ENCODE data around the gene GAD2.

Gene GAD2

DNA sequence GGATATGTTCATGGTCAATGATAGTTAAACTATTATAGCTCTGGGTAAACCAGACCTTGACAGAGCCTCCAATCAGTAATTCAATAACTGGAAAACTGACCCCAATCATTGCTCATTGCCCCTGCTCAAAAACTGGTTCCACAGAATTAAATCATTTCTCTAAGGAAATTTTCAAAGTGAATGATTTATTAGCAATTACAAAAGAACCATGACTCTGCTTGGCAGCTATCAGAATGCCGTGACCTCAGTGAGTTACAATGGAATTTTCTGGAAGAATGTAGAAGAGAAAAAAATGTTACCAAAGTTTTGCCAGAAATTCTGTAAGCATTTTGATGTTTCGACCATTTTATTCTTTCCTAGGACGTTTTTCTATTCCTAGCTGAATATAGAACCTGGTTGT lies 114.8 kb downstream of the GAD2 start:
- Histone ChIP-seq H3K14ac (ENCODE audit: low read length) (no peak overlapping the region), H3K36me3 (replicated peaks in 1 of 2; ENCODE audit: control insufficient read depth in 2 of 2, insufficient read depth in 2 of 2, low read length in 2 of 2) (no peaks in the 10 kb centered on the region), H2BK120ac (ENCODE audit: low read depth, low read length) (no peak overlapping the region), H3K4me2 (ENCODE audit: insufficient read depth, low read length, poor library complexity, severe bottlenecking) (no peak overlapping the region), H2BK12ac (ENCODE audit: low read length) (no peak overlapping the region), H3K27ac (replicated peaks; ENCODE audit: low read length) (no peak overlapping the region), H2AFZ (ENCODE audit: low read length) (no peak overlapping the region), H2BK5ac (ENCODE audit: low read length) (no peak overlapping the region), H2BK15ac (ENCODE audit: low read length) (no peak overlapping the region), H2AK5ac (ENCODE audit: low read depth, low read length) (no peak overlapping the region), H4K91ac (ENCODE audit: low read depth, low read length, poor library complexity) (no peak overlapping the region), H3K9me3 (replicated peaks in 1 of 2; ENCODE audit: control insufficient read depth in 2 of 2, insufficient read depth in 1 of 2, low read depth in 1 of 2, low read length in 2 of 2) (no peaks in the 10 kb centered on the region), H3K18ac (ENCODE audit: low read length) (no peak overlapping the region), H3K4ac (ENCODE audit: low read length) (no peak overlapping the region), H3K4me1 (ENCODE audit: control insufficient read depth in 2 of 2, insufficient read depth in 1 of 2, low read depth in 1 of 2, low read length in 2 of 2) (no peaks in the 10 kb centered on the region), H3K27me3 (ENCODE audit: control insufficient read depth in 3 of 3, insufficient read depth in 3 of 3, low read depth in 1 of 3, low read length in 3 of 3) (no peaks in the 10 kb centered on the region), H3K4me3 (ENCODE audit: low read length in 2 of 2) (no peak overlapping the region), H3K79me1 (ENCODE audit: low read depth, low read length) (no peaks in the 10 kb centered on the region), H3K23ac (ENCODE audit: low read depth, low read length, poor library complexity) (no peak overlapping the region), H4K8ac (ENCODE audit: low read depth, low read length) (no peak overlapping the region), H3K9ac (ENCODE audit: low read depth, low read length, poor library complexity) (no peak overlapping the region)
- DNase-seq (ENCODE audit: low spot score), result no peak
- no CpG with 5 or more reads among the region's 3 CpGs for WGBS, 2 donors (ENCODE audit: extremely low coverage in 2 of 2, insufficient read length in 2 of 2, insufficient replicate concordance in 1 of 2)

DNA sequence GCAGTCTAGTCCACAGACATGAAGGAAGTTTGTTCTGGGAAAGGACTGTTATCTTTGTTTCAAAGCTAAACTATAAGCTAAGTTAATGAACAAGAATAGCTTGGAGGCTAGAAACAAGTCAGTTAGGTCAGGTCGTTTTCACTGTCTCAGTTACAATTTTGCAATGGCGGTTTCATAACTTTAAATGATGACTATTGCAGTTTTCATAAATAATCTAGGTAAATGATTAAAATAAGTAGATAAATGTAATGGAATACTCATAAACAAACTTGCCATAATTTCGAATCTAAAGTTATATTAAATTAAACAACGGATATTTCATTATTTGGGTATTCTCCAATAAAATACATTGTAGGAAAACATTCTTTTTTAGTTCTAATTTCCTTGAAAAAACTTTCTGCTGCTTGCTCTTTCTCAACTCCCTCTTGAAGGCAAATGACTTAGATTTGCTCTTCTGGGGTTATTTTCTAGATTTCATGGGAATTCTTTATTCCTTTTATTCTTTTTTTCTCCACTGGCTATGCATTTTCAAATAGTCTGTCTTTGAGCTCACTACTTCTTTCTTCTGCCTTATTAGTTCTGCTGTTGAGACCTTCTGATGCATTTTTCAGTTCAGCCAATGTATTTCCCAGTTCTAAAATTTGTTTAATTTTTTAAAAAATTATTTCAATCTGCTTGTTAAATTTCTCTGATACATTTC lies 117.8 kb downstream of the GAD2 start:
- H2AFZ ChIP-seq (ENCODE audit: low read length), result no peak overlapping the region
- H3K27me3 ChIP-seq (ENCODE audit: control insufficient read depth in 3 of 3, insufficient read depth in 3 of 3, low read depth in 1 of 3, low read length in 3 of 3), result no peaks in the 10 kb centered on the region
- no peaks in the 10 kb centered on the region for H3K9me3 ChIP-seq (replicated peaks in 1 of 2; ENCODE audit: control insufficient read depth in 2 of 2, insufficient read depth in 1 of 2, low read depth in 1 of 2, low read length in 2 of 2)
- no peak overlapping the region for H3K4me3 ChIP-seq (ENCODE audit: low read length in 2 of 2)
- H3K27ac ChIP-seq (replicated peaks; ENCODE audit: low read length), result no peak overlapping the region
- H4K91ac ChIP-seq (ENCODE audit: low read depth, low read length, poor library complexity), result no peak overlapping the region
- no peak overlapping the region for H3K9ac ChIP-seq (ENCODE audit: low read depth, low read length, poor library complexity)
- no peak overlapping the region for H2BK120ac ChIP-seq (ENCODE audit: low read depth, low read length)
- no peak overlapping the region for H3K14ac ChIP-seq (ENCODE audit: low read length)
- H3K4me2 ChIP-seq (ENCODE audit: insufficient read depth, low read length, poor library complexity, severe bottlenecking), result no peak overlapping the region
- no peaks in the 10 kb centered on the region for H3K79me1 ChIP-seq (ENCODE audit: low read depth, low read length)
- H2BK15ac ChIP-seq (ENCODE audit: low read length), result no peak overlapping the region
- H3K4me1 ChIP-seq (ENCODE audit: control insufficient read depth in 2 of 2, insufficient read depth in 1 of 2, low read depth in 1 of 2, low read length in 2 of 2), result no peaks in the 10 kb centered on the region
- H3K23ac ChIP-seq (ENCODE audit: low read depth, low read length, poor library complexity), result no peak overlapping the region
- no peak overlapping the region for H2BK12ac ChIP-seq (ENCODE audit: low read length)
- H3K4ac ChIP-seq (ENCODE audit: low read length), result no peak overlapping the region
- no peak overlapping the region for H3K18ac ChIP-seq (ENCODE audit: low read length)
- H4K8ac ChIP-seq (ENCODE audit: low read depth, low read length), result no peak overlapping the region
- no peak overlapping the region for H2AK5ac ChIP-seq (ENCODE audit: low read depth, low read length)
- no peak for DNase-seq (ENCODE audit: low spot score)
- H2BK5ac ChIP-seq (ENCODE audit: low read length), result no peak overlapping the region
- no peaks in the 10 kb centered on the region for H3K36me3 ChIP-seq (replicated peaks in 1 of 2; ENCODE audit: control insufficient read depth in 2 of 2, insufficient read depth in 2 of 2, low read length in 2 of 2)
- WGBS, 2 donors (ENCODE audit: extremely low coverage in 2 of 2, insufficient read length in 2 of 2, insufficient replicate concordance in 1 of 2), result no CpG with 5 or more reads among the region's 4 CpGs

- Histone ChIP-seq H3K4me1 (ENCODE audit: control insufficient read depth in 2 of 2, insufficient read depth in 1 of 2, low read depth in 1 of 2, low read length in 2 of 2) (no peaks in the 10 kb centered on the region), H3K14ac (ENCODE audit: low read length) (no peak overlapping the region), H3K4me2 (ENCODE audit: insufficient read depth, low read length, poor library complexity, severe bottlenecking) (no peak overlapping the region), H3K4me3 (ENCODE audit: low read length in 2 of 2) (no peak overlapping the region), H3K4ac (ENCODE audit: low read length) (no peak overlapping the region), H3K79me1 (ENCODE audit: low read depth, low read length) (no peaks in the 10 kb centered on the region), H2BK5ac (ENCODE audit: low read length) (no peak overlapping the region), H3K27ac (replicated peaks; ENCODE audit: low read length) (no peak overlapping the region), H3K23ac (ENCODE audit: low read depth, low read length, poor library complexity) (no peak overlapping the region), H3K27me3 (ENCODE audit: control insufficient read depth in 3 of 3, insufficient read depth in 3 of 3, low read depth in 1 of 3, low read length in 3 of 3) (no peaks in the 10 kb centered on the region), H2BK120ac (ENCODE audit: low read depth, low read length) (no peak overlapping the region), H3K9ac (ENCODE audit: low read depth, low read length, poor library complexity) (no peak overlapping the region), H2AFZ (ENCODE audit: low read length) (no peak overlapping the region), H2AK5ac (ENCODE audit: low read depth, low read length) (no peak overlapping the region), H3K18ac (ENCODE audit: low read length) (peak overlapping the region; percentile 45), H4K91ac (ENCODE audit: low read depth, low read length, poor library complexity) (no peak overlapping the region), H2BK12ac (ENCODE audit: low read length) (no peak overlapping the region), H2BK15ac (ENCODE audit: low read length) (no peak overlapping the region), H3K36me3 (replicated peaks in 1 of 2; ENCODE audit: control insufficient read depth in 2 of 2, insufficient read depth in 2 of 2, low read length in 2 of 2) (no peaks in the 10 kb centered on the region), H4K8ac (ENCODE audit: low read depth, low read length) (no peak overlapping the region), H3K9me3 (replicated peaks in 1 of 2; ENCODE audit: control insufficient read depth in 2 of 2, insufficient read depth in 1 of 2, low read depth in 1 of 2, low read length in 2 of 2) (peaks cover 0 to 2% of the 10 kb centered on the region in 2 donors)
- WGBS, 2 donors (ENCODE audit: extremely low coverage in 2 of 2, insufficient read length in 2 of 2, insufficient replicate concordance in 1 of 2), result no CpG with 5 or more reads among the region's 7 CpGs
- DNase-seq (ENCODE audit: low spot score), result peak; percentile 55
Measured at GRCh38 chr10:26334932-26335573, 118.5 kb downstream of the GAD2 start.

- H3K9me3 ChIP-seq (replicated peaks in 1 of 2; ENCODE audit: control insufficient read depth in 2 of 2, insufficient read depth in 1 of 2, low read depth in 1 of 2, low read length in 2 of 2), result peaks cover 0 to 2% of the 10 kb centered on the region in 2 donors
- H3K27me3 ChIP-seq (ENCODE audit: control insufficient read depth in 3 of 3, insufficient read depth in 3 of 3, low read depth in 1 of 3, low read length in 3 of 3), result no peaks in the 10 kb centered on the region
- H3K9ac ChIP-seq (ENCODE audit: low read depth, low read length, poor library complexity), result no peak overlapping the region
- no peak overlapping the region for H2AK5ac ChIP-seq (ENCODE audit: low read depth, low read length)
- WGBS, 2 donors (ENCODE audit: extremely low coverage in 2 of 2, insufficient read length in 2 of 2, insufficient replicate concordance in 1 of 2), result no CpG with 5 or more reads among the region's 6 CpGs
- no peak overlapping the region for H3K27ac ChIP-seq (replicated peaks; ENCODE audit: low read length)
- no peaks in the 10 kb centered on the region for H3K36me3 ChIP-seq (replicated peaks in 1 of 2; ENCODE audit: control insufficient read depth in 2 of 2, insufficient read depth in 2 of 2, low read length in 2 of 2)
- no peak overlapping the region for H2AFZ ChIP-seq (ENCODE audit: low read length)
- no peaks in the 10 kb centered on the region for H3K79me1 ChIP-seq (ENCODE audit: low read depth, low read length)
- H4K8ac ChIP-seq (ENCODE audit: low read depth, low read length), result no peak overlapping the region
- H3K4me2 ChIP-seq (ENCODE audit: insufficient read depth, low read length, poor library complexity, severe bottlenecking), result no peak overlapping the region
- H3K4ac ChIP-seq (ENCODE audit: low read length), result no peak overlapping the region
- H4K91ac ChIP-seq (ENCODE audit: low read depth, low read length, poor library complexity), result no peak overlapping the region
- no peak overlapping the region for H2BK120ac ChIP-seq (ENCODE audit: low read depth, low read length)
- no peak overlapping the region for H2BK5ac ChIP-seq (ENCODE audit: low read length)
- H2BK15ac ChIP-seq (ENCODE audit: low read length), result no peak overlapping the region
- no peak for DNase-seq (ENCODE audit: low spot score)
- no peak overlapping the region for H2BK12ac ChIP-seq (ENCODE audit: low read length)
- H3K18ac ChIP-seq (ENCODE audit: low read length), result no peak overlapping the region
- no peaks in the 10 kb centered on the region for H3K4me1 ChIP-seq (ENCODE audit: control insufficient read depth in 2 of 2, insufficient read depth in 1 of 2, low read depth in 1 of 2, low read length in 2 of 2)
- H3K4me3 ChIP-seq (ENCODE audit: low read length in 2 of 2), result no peak overlapping the region
- no peak overlapping the region for H3K14ac ChIP-seq (ENCODE audit: low read length)
- no peak overlapping the region for H3K23ac ChIP-seq (ENCODE audit: low read depth, low read length, poor library complexity)
Measured at GRCh38 chr10:26335574-26336093, 119.1 kb downstream of the GAD2 start.

Data from neuronal stem cell (in vitro differentiated cells).